WTC11 (cell line): ENCODE data around the gene ZNF213. TPM values are rescaled to one million over a fixed set of nuclear protein-coding genes. Genes with fewer than 3 reads are reported as not detected.

Source experiments
- ATAC-seq: fragments of 200-7000 bp; cut with Tn5 transposase; 2 replicates; pipeline ENCODE4 v1.10.0; 2021; ENCODE audit warnings: mild to moderate bottlenecking, moderate library complexity
- CTCF ChIA-PET: fragments of 300-600 bp; sonication (Branson Sonifier 250); formaldehyde crosslinking; loops from one replicate; lab custom pipeline; 2021; ENCODE audit warnings: antibody characterized with exemption; lab: Charles Lee
- POLR2A ChIA-PET: fragments of 350-600 bp; sonication (Branson Sonifier 250); formaldehyde crosslinking; loops from one replicate; lab custom pipeline; 2021; ENCODE audit warnings: antibody characterized with exemption; lab: Charles Lee
- DNase-seq: peaks from one replicate; pipeline ENCODE4 v3.0.0; 2021; ENCODE audit warnings: low spot score
- H3K27ac Mint-ChIP-seq: 2 replicates; pipeline ENCODE4 v1.8.0; 2021; ENCODE audit warnings: mixed read lengths
- H3K27me3 Mint-ChIP-seq: 2 replicates; pipeline ENCODE4 v1.8.0; 2021; ENCODE audit warnings: low read depth, mild to moderate bottlenecking, moderate library complexity, mixed read lengths
- H3K36me3 Mint-ChIP-seq: 2 replicates; pipeline ENCODE4 v1.8.0; 2021; ENCODE audit warnings: mixed read lengths
- H3K4me1 Mint-ChIP-seq: 2 replicates; pipeline ENCODE4 v1.8.0; 2022; ENCODE audit warnings: mixed read lengths
- H3K4me3 Mint-ChIP-seq: 2 replicates; pipeline ENCODE4 v1.8.0; 2021; ENCODE audit warnings: mild to moderate bottlenecking, moderate library complexity, mixed read lengths
- H3K9me3 Mint-ChIP-seq: 2 replicates; pipeline ENCODE4 v1.8.0; 2021; ENCODE audit warnings: mixed read lengths
- ATF2 ChIP-seq: sonication (generic); formaldehyde crosslinking; IDR thresholded peaks from 2 replicates; pipeline ENCODE4 v1.8.1; 2022; ENCODE audit warnings: low read depth, missing genetic modification reagents, borderline replicate concordance
- ATF6 ChIP-seq: sonication (generic); formaldehyde crosslinking; IDR thresholded peaks from 2 replicates; pipeline ENCODE4 v1.8.1; 2023; ENCODE audit warnings: mild to moderate bottlenecking, missing genetic modification reagents
- CTCF ChIP-seq: fragments of 200-600 bp; IDR thresholded peaks from 2 replicates; pipeline ENCODE4 v1.8.0; 2022; ENCODE audit warnings: antibody characterized with exemption
- ERG ChIP-seq: fragments of 250-450 bp; sonication (Bioruptor Pico); IDR thresholded peaks from 2 replicates; pipeline ENCODE4 v1.8.0; 2021; ENCODE audit warnings: mild to moderate bottlenecking
- FOXP1 ChIP-seq: sonication (generic); formaldehyde crosslinking; IDR thresholded peaks from 2 replicates; pipeline ENCODE4 v1.8.0; 2022; ENCODE audit warnings: missing genetic modification reagents, mild to moderate bottlenecking, moderate library complexity, borderline replicate concordance
- GRHL2 ChIP-seq: fragments of 250-450 bp; sonication (Bioruptor Pico); IDR thresholded peaks from 2 replicates; pipeline ENCODE4 v1.8.0; 2022; ENCODE audit warnings: mild to moderate bottlenecking, moderate library complexity; ENCODE audit not compliant: insufficient replicate concordance, severe bottlenecking
- MYBL2 ChIP-seq: sonication (generic); formaldehyde crosslinking; IDR thresholded peaks from 2 replicates; pipeline ENCODE4 v1.8.1; 2023; ENCODE audit warnings: mild to moderate bottlenecking, moderate library complexity, missing genetic modification reagents
- NR1H2 ChIP-seq: sonication (generic); formaldehyde crosslinking; IDR thresholded peaks from 2 replicates; pipeline ENCODE4 v1.9.0; 2021; ENCODE audit warnings: mild to moderate bottlenecking, moderate library complexity, missing genetic modification reagents
- PREB ChIP-seq: sonication (generic); formaldehyde crosslinking; IDR thresholded peaks from 2 replicates; pipeline ENCODE4 v1.8.1; 2022; ENCODE audit warnings: mild to moderate bottlenecking, missing genetic modification reagents, moderate library complexity, borderline replicate concordance
- SMAD3 ChIP-seq: sonication (generic); formaldehyde crosslinking; IDR thresholded peaks from 2 replicates; pipeline ENCODE4 v1.8.0; 2022; ENCODE audit warnings: missing genetic modification reagents, mild to moderate bottlenecking, borderline replicate concordance
- TEAD4 ChIP-seq: sonication (generic); formaldehyde crosslinking; IDR thresholded peaks from 2 replicates; pipeline ENCODE4 v1.8.0; 2022; ENCODE audit warnings: mild to moderate bottlenecking, missing genetic modification reagents
- ZMAT4 ChIP-seq: fragments of 250-450 bp; sonication (Bioruptor Pico); IDR thresholded peaks from 2 replicates; pipeline ENCODE4 v1.9.0; 2021; ENCODE audit warnings: mild to moderate bottlenecking
- ZNF219 ChIP-seq: sonication (generic); formaldehyde crosslinking; IDR thresholded peaks from 2 replicates; pipeline ENCODE4 v1.8.0; 2023; ENCODE audit warnings: missing genetic modification reagents, mild to moderate bottlenecking, borderline replicate concordance
- ZNF416 ChIP-seq: fragments of 250-450 bp; sonication (Bioruptor Pico); IDR thresholded peaks from 2 replicates; pipeline ENCODE4 v1.9.0; 2021; ENCODE audit warnings: mild to moderate bottlenecking, inconsistent platforms
- total RNA-seq: library from RNA; stranded (reverse); gene quantifications from 3 replicates; pipeline ENCODE4 v1.2.3, GENCODE V29; 2021
- TF ChIP-seq, protein P1 (sequence below): sonication (generic); formaldehyde crosslinking; IDR thresholded peaks from 2 replicates; pipeline ENCODE4 v1.8.0; 2023; ENCODE audit warnings: mild to moderate bottlenecking, missing genetic modification reagents
- TF ChIP-seq, protein P2 (sequence below): sonication (generic); formaldehyde crosslinking; IDR thresholded peaks from 2 replicates; pipeline ENCODE4 v1.8.0; 2022; ENCODE audit warnings: mild to moderate bottlenecking, missing genetic modification reagents
- TF ChIP-seq, protein P3 (sequence below): fragments of 250-450 bp; sonication (Bioruptor Pico); IDR thresholded peaks from 2 replicates; pipeline ENCODE4 v2.1.2; 2022; ENCODE audit warnings: mild to moderate bottlenecking, moderate library complexity
- TF ChIP-seq, protein P4 (sequence below): sonication (generic); formaldehyde crosslinking; IDR thresholded peaks from 2 replicates; pipeline ENCODE4 v1.8.1; 2023; ENCODE audit warnings: mild to moderate bottlenecking, missing genetic modification reagents, moderate library complexity

Gene ZNF213
- total RNA-seq, 1 experiment from 2014 or later = 11.6 TPM

DNA sequence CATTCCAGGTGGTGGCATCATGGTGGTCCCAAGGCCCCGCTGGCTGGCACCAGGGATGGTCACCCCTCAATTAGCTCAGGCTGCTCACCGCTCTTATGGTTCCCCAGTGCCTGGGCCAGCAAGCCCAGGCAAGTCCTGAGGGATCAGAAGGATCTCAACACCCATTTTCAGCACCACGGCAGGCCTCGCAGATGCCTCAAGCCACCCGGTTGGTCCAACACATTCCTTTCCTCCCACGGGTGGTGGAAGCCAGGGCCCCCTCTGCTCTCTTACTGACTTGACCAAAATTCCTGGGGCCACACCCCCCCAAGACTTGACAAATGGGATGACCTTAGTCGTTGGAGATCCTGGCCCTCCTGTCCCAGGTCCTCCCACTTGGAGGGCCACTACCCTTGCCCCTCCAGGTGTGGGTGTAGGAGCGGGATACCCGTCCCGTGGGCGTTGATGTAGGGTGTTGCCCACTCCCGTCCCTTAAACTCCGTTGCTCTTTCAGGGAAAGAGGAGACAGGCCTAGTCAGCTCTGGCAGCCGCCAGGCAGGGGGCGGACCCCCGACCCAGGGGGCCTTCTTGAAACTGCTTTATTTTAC, 16.5 kb upstream of the ZNF213 start (continued):
- TF ChIP-seq CTCF (no peak), ATF2 (CRISPR knock-in tag) (no peak)
- TF ChIP-seq, all 79 proteins: peak for 0

DNA sequence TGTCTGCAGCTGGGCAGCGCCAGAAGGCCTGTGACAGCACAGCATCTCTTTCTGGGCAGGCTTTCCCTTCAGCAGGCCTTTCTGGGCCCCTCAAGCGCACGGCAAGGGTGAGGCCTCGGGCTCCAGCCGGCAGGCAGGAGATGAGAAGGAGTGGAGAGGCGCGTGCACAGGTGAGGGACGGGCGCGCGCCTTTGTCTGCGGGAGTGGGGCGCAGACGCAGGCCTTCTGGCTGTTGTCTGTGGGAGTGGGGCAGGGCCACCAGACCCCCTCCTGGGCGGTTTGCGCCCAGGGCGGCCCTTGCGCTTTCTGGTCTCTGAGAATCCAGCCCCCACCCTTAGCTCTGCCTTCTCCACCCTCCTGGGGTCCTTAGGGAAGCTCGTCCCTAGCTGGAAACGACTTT, 16.0 kb upstream of the ZNF213 start:
- no peaks in the 10 kb centered on the region for H3K27me3 Mint-ChIP-seq
- TF ChIP-seq ATF6 (CRISPR knock-in tag) (no peak), ZMAT4 (CRISPR knock-in tag) (no peak), ERG (CRISPR knock-in tag) (no peak), NR1H2 (CRISPR knock-in tag) (no peak), TEAD4 (no peak), ZNF416 (CRISPR knock-in tag) (no peak), ZNF219 (no peak), MYBL2 (CRISPR knock-in tag) (no peak), FOXP1 (CRISPR knock-in tag) (no peak), GRHL2 (CRISPR knock-in tag) (no peak), SMAD3 (CRISPR knock-in tag) (no peak), PREB (CRISPR knock-in tag) (no peak)
- TF ChIP-seq, protein P1, sequence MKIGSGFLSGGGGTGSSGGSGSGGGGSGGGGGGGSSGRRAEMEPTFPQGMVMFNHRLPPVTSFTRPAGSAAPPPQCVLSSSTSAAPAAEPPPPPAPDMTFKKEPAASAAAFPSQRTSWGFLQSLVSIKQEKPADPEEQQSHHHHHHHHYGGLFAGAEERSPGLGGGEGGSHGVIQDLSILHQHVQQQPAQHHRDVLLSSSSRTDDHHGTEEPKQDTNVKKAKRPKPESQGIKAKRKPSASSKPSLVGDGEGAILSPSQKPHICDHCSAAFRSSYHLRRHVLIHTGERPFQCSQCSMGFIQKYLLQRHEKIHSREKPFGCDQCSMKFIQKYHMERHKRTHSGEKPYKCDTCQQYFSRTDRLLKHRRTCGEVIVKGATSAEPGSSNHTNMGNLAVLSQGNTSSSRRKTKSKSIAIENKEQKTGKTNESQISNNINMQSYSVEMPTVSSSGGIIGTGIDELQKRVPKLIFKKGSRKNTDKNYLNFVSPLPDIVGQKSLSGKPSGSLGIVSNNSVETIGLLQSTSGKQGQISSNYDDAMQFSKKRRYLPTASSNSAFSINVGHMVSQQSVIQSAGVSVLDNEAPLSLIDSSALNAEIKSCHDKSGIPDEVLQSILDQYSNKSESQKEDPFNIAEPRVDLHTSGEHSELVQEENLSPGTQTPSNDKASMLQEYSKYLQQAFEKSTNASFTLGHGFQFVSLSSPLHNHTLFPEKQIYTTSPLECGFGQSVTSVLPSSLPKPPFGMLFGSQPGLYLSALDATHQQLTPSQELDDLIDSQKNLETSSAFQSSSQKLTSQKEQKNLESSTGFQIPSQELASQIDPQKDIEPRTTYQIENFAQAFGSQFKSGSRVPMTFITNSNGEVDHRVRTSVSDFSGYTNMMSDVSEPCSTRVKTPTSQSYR (CRISPR knock-in tag) = no peak
- TF ChIP-seq, protein P2, sequence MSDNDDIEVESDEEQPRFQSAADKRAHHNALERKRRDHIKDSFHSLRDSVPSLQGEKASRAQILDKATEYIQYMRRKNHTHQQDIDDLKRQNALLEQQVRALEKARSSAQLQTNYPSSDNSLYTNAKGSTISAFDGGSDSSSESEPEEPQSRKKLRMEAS (CRISPR knock-in tag) = no peak
- TF ChIP-seq, protein P3, sequence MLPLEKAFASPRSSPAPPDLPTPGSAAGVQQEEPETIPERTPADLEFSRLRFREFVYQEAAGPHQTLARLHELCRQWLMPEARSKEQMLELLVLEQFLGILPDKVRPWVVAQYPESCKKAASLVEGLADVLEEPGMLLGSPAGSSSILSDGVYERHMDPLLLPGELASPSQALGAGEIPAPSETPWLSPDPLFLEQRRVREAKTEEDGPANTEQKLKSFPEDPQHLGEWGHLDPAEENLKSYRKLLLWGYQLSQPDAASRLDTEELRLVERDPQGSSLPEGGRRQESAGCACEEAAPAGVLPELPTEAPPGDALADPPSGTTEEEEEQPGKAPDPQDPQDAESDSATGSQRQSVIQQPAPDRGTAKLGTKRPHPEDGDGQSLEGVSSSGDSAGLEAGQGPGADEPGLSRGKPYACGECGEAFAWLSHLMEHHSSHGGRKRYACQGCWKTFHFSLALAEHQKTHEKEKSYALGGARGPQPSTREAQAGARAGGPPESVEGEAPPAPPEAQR (CRISPR knock-in tag) = no peak
- TF ChIP-seq, protein P4, sequence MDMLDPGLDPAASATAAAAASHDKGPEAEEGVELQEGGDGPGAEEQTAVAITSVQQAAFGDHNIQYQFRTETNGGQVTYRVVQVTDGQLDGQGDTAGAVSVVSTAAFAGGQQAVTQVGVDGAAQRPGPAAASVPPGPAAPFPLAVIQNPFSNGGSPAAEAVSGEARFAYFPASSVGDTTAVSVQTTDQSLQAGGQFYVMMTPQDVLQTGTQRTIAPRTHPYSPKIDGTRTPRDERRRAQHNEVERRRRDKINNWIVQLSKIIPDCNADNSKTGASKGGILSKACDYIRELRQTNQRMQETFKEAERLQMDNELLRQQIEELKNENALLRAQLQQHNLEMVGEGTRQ = no peak

More for the DNA sequence above, 16.0 kb upstream of the ZNF213 start:
- Mint-ChIP-seq H3K27ac (no peak overlapping the region), H3K36me3 (peaks cover 26% of the 10 kb centered on the region), H3K4me3 (no peak overlapping the region), H3K4me1 (peaks cover 17% of the 10 kb centered on the region), H3K9me3 (no peaks in the 10 kb centered on the region)
- ChIA-PET POLR2A (interaction anchor here (1.0 kb wide), 1 partner anchor 20 kb away, joined by 4 read pairs; no protein-coding TSS in a partner anchor), CTCF (interaction anchor here (0.9 to 4.7 kb wide), 8 partner anchors 11 to 91 kb away, joined by 3 to 23 read pairs (median 4); partner anchors contain the start of gene ZNF213)
- DNase-seq (no peak), ATAC-seq (no peak)
